HUDEP-2 (cell line): ENCODE results near the gene RAD23B.
"Not testable (repeated sequence)": the region's sequence is repeated elsewhere in the genome, so short reads cannot be mapped to it uniquely, and the experiment has no call there.

Experiments
- DNase-seq, 76 experiments: peaks; one replicate each; lab custom pipeline; 2025; ENCODE audit not compliant: unreplicated experiment in 76 of 76; lab: John Stamatoyannopoulos, UW

The RAD23B gene

GRCh38 chr9:107288701-107289100 lies 5.6 kb downstream of the RAD23B start:
- peak in 2 of 76 experiments; percentile 9 to 20 for DNase-seq

GRCh38 chr9:107290619-107291018 lies 7.5 kb downstream of the RAD23B start:
- no peak for DNase-seq

GRCh38 chr9:107292821-107293542 lies 9.9 kb downstream of the RAD23B start:
- DNase-seq: no peak

- no peak for DNase-seq
These were observed 10.5 kb downstream of the RAD23B start for GRCh38 chr9:107293543-107294085.

GRCh38 chr9:107294756-107295155 lies 11.7 kb downstream of the RAD23B start:
- DNase-seq: no peak

- DNase-seq: no peak
These were observed 12.9 kb downstream of the RAD23B start for GRCh38 chr9:107295995-107296394.

- DNase-seq: not testable (repeated sequence)
These were observed 13.5 kb downstream of the RAD23B start for GRCh38 chr9:107296592-107296991.

- no peak for DNase-seq
These were observed 16.4 kb downstream of the RAD23B start for GRCh38 chr9:107299437-107299836.

- no peak for DNase-seq
These were observed 23.2 kb downstream of the RAD23B start for GRCh38 chr9:107306308-107306707.

GRCh38 chr9:107307331-107307730 lies 24.3 kb downstream of the RAD23B start:
- no peak for DNase-seq

GRCh38 chr9:107308461-107308860 lies 25.4 kb downstream of the RAD23B start:
- DNase-seq: no peak

- no peak for DNase-seq
These were observed 26.2 kb downstream of the RAD23B start for GRCh38 chr9:107309271-107309670.

GRCh38 chr9:107312376-107313050 lies 29.4 kb downstream of the RAD23B start:
- peak in 20 of 76 experiments; percentile 1 to 45 (median 15) for DNase-seq

GRCh38 chr9:107313555-107314096 lies 30.5 kb downstream of the RAD23B start:
- DNase-seq: no peak

GRCh38 chr9:107314763-107315162 lies 31.7 kb downstream of the RAD23B start:
- DNase-seq: no peak

GRCh38 chr9:107316795-107317661 lies 33.9 kb downstream of the RAD23B start:
- no peak for DNase-seq

GRCh38 chr9:107322643-107323042 lies 39.6 kb downstream of the RAD23B start:
- DNase-seq: no peak

- no peak for DNase-seq
These were observed 40.9 kb downstream of the RAD23B start for GRCh38 chr9:107323836-107324585.

GRCh38 chr9:107325842-107326241 lies 42.8 kb downstream of the RAD23B start:
- DNase-seq: no peak

GRCh38 chr9:107328510-107328909 lies 45.4 kb downstream of the RAD23B start:
- DNase-seq: no peak
